A673 (cell line): ENCODE results near the gene LRRC72. TPM values are rescaled to one million over a fixed set of nuclear protein-coding genes. Genes with fewer than 3 reads are reported as not detected.

Experiments
- Bru-seq: library from RNA; stranded (reverse); fragments of 400-500 nt; gene quantifications from one replicate; lab custom pipeline; 2021; lab: Mats Ljungman, UMichigan
- BruChase-seq, 2 experiments: library from RNA; stranded (reverse); fragments of 400-500 nt; gene quantifications; one replicate each; lab custom pipeline; 2021; lab: Mats Ljungman, UMichigan
- BruUV-seq: library from RNA; stranded (reverse); fragments of 400-500 nt; replicated peaks from 2 replicates; lab custom pipeline; 2021; lab: Mats Ljungman, UMichigan
- CTCF ChIA-PET: fragments of 300-600 bp; sonication (Branson Sonifier 250); formaldehyde crosslinking; loops from one replicate; lab custom pipeline; 2022; ENCODE audit warnings: antibody characterized with exemption; lab: Charles Lee
- POLR2A ChIA-PET: fragments of 300-600 bp; sonication (Branson Sonifier 250); formaldehyde crosslinking; loops from one replicate; lab custom pipeline; 2022; ENCODE audit warnings: antibody characterized with exemption; ENCODE audit not compliant: low non-redundant PET; lab: Charles Lee
- DNase-seq: peaks from one replicate; pipeline ENCODE4 v3.0.0-alpha.2; 2015; ENCODE audit warnings: low spot score
- H3K27ac ChIP-seq: fragments of 200-600 bp; sonication (generic); 2 replicates; pipeline ENCODE4 v1.5.1; 2016; ENCODE audit warnings: mixed run types, low read depth, mild to moderate bottlenecking, mixed read lengths, antibody characterized with exemption, low read length; ENCODE audit not compliant: poor library complexity, severe bottlenecking
- H3K27me3 ChIP-seq: fragments of 200-600 bp; sonication (generic); replicated peaks from 2 replicates; pipeline ENCODE4 v1.6.1; 2017; ENCODE audit warnings: mixed run types, low read depth, mild to moderate bottlenecking, mixed read lengths, antibody characterized with exemption, low read length; ENCODE audit not compliant: insufficient read depth, poor library complexity
- H3K36me3 ChIP-seq: fragments of 200-600 bp; sonication (generic); 2 replicates; pipeline ENCODE4 v1.6.1; 2016; ENCODE audit warnings: mixed run types, mild to moderate bottlenecking, mixed read lengths, antibody characterized with exemption, low read length; ENCODE audit not compliant: insufficient read depth, poor library complexity, severe bottlenecking
- H3K4me1 ChIP-seq: fragments of 200-600 bp; sonication (generic); 2 replicates; pipeline ENCODE4 v1.6.1; 2017; ENCODE audit warnings: mixed run types, mild to moderate bottlenecking, mixed read lengths, antibody characterized with exemption, low read length; ENCODE audit not compliant: insufficient read depth, poor library complexity, severe bottlenecking
- H3K4me3 ChIP-seq: fragments of 200-600 bp; sonication (generic); 2 replicates; pipeline ENCODE4 v1.5.1; 2016; ENCODE audit warnings: low read depth, mixed run types, mild to moderate bottlenecking, mixed read lengths, low read length; ENCODE audit not compliant: poor library complexity, severe bottlenecking
- H3K9me3 ChIP-seq: fragments of 200-600 bp; sonication (generic); 2 replicates; pipeline ENCODE4 v1.6.1; 2016; ENCODE audit warnings: mixed run types, low read depth, mild to moderate bottlenecking, mixed read lengths, antibody characterized with exemption, low read length; ENCODE audit not compliant: poor library complexity, severe bottlenecking
- CTCF ChIP-seq: fragments of 300-800, 200-600 bp; sonication (generic); conservative IDR thresholded peaks from 2 replicates; pipeline ENCODE4 v1.5.1; 2017; ENCODE audit warnings: low read depth, mild to moderate bottlenecking, antibody characterized with exemption, low read length, moderate library complexity, mixed read lengths
- EZH2 ChIP-seq: fragments of 200-600 bp; sonication (generic); IDR thresholded peaks from 2 replicates; pipeline ENCODE4 v1.6.1; 2017; ENCODE audit warnings: borderline replicate concordance, low read depth, mild to moderate bottlenecking, mixed read lengths, antibody characterized with exemption, low read length; ENCODE audit not compliant: poor library complexity, severe bottlenecking
- intact Hi-C: fragments of 100-400 bp; cut with micrococcal nuclease; formaldehyde crosslinking; loops from one replicate; pipeline ENCODE4 v1.10.0; 2022; ENCODE audit not compliant: unreplicated experiment
- long read RNA-seq: library from polyadenylated mRNA; stranded (forward); transcript quantifications from one replicate; pipeline ENCODE4 v2.0.0, GENCODE V29; 2022
- total RNA-seq: library from RNA; stranded (reverse); gene quantifications from 2 replicates; pipeline ENCODE4 v1.2.3, GENCODE V29; 2021

The LRRC72 gene
- total RNA-seq = not detected in 2 replicates
- percentile 5 among the genes with signal in this experiment for Bru-seq, nascent RNA
- percentile 1 among the genes with signal in this experiment for BruChase-seq, experiment 1, labeled RNA remaining after a 2-hour chase
- BruChase-seq, experiment 2, labeled RNA remaining after a 6-hour chase = not detected
- long read RNA-seq = 0 reads

GRCh38 chr7:16526742-16527540 is at the start of gene LRRC72:
LRRC72 (plus strand) TSS chr7:16526825; CDS start chr7:16526953, 128 bp downstream.
- intact Hi-C loops = no loop called here
- ChIA-PET POLR2A (no interaction called here), CTCF (no interaction called here)
- DNase-seq = no peak
- H3K36me3 ChIP-seq = no peaks in the 10 kb centered on the region
- TF ChIP-seq EZH2 (no peak), CTCF (no peak)
- H3K27ac ChIP-seq = no peak within 1 kb of the TSS
- BruUV-seq = no TSS peak
- H3K27me3 ChIP-seq = peaks cover 7% of the 10 kb centered on the region
- H3K4me1 ChIP-seq = no peaks in the 10 kb centered on the region
- no peaks in the 10 kb centered on the region for H3K9me3 ChIP-seq
- H3K4me3 ChIP-seq = no peak within 1 kb of the TSS

- Histone ChIP-seq H3K36me3 (no peaks in the 10 kb centered on the region), H3K27me3 (no peaks in the 10 kb centered on the region), H3K9me3 (no peaks in the 10 kb centered on the region), H3K4me3 (no peak overlapping the region), H3K27ac (no peak overlapping the region), H3K4me1 (no peaks in the 10 kb centered on the region)
- intact Hi-C loops = no loop called here
- DNase-seq = no peak
- no peak for TF ChIP-seq EZH2
- TF ChIP-seq CTCF = no peak
- POLR2A ChIA-PET = no interaction called here
- CTCF ChIA-PET = no interaction called here
- no TSS peak for BruUV-seq
Observed at GRCh38 chr7:16479161-16479560, 47.5 kb upstream of the LRRC72 start.

DNA sequence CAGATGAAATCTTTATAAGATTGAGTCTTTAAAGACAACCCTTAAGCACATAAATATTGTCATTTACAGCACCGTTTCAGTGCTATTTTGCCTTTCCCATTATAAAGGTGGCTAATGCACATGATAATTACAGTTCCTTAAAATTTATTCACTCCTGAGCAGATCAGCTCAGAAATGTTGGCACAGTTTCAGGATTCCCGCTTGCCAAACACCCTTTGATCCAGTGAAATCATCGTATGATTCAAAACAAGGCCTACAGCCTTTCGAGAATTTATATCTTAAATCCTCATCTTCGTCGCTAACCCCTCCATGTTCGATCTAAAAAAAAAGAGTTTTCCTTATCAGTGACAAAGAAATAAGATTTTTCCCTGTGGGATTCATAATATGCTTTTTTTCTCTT is 47.0 kb upstream of the LRRC72 start:
- Histone ChIP-seq H3K27me3 (no peaks in the 10 kb centered on the region), H3K4me3 (no peak overlapping the region), H3K9me3 (no peaks in the 10 kb centered on the region), H3K4me1 (no peaks in the 10 kb centered on the region), H3K27ac (no peak overlapping the region), H3K36me3 (no peaks in the 10 kb centered on the region)
- no peak for DNase-seq
- POLR2A ChIA-PET = no interaction called here
- intact Hi-C loops = no loop called here
- no TSS peak for BruUV-seq
- TF ChIP-seq EZH2 (no peak), CTCF (no peak)
- CTCF ChIA-PET = no interaction called here
